GM12878 (cell line): ENCODE measurements around the gene PIWIL1. TPM values are rescaled to one million over a fixed set of nuclear protein-coding genes. Genes with fewer than 3 reads are reported as not detected.

Experiments used
- ATAC-seq: fragments of 200-7000 bp; cut with Tn5 transposase; 3 replicates; pipeline ENCODE4 v1.9.1; 2020; ENCODE audit warnings: mild to moderate bottlenecking, moderate library complexity
- BruUV-seq: library from RNA; stranded (reverse); fragments of 400-500 nt; replicated peaks from 2 replicates; lab custom pipeline; 2021; lab: Mats Ljungman, UMichigan
- CTCF ChIA-PET: fragments of 300-600 bp; sonication (Branson Sonifier 250); formaldehyde crosslinking; extraction: SDS; loops from one replicate; lab custom pipeline; 2021; ENCODE audit warnings: inconsistent platforms; lab: Yijun Ruan, JAX
- POLR2A ChIA-PET: fragments of 350-600 bp; formaldehyde crosslinking; extraction: SDS; loops from one replicate; lab custom pipeline; 2021; ENCODE audit warnings: inconsistent platforms; lab: Charles Lee
- RAD21 ChIA-PET: fragments of 300-600 bp; sonication (Branson Sonifier 250); formaldehyde crosslinking; loops from one replicate; lab custom pipeline; 2023; ENCODE audit warnings: antibody characterized with exemption; ENCODE audit not compliant: unreplicated experiment; lab: Charles Lee
- SMC1A ChIA-PET: fragments of 300-600 bp; sonication (Branson Sonifier 250); formaldehyde crosslinking; loops from one replicate; lab custom pipeline; 2023; ENCODE audit not compliant: unreplicated experiment, uncharacterized antibody; lab: Charles Lee
- DNase-seq: peaks from one replicate; pipeline ENCODE4 v3.0.0-alpha.2; 2011; ENCODE audit warnings: low read depth, low spot score
- FAIRE-seq: peaks from 3 replicates; lab custom pipeline; 2011; peaks lifted over from hg19 to GRCh38; lab: Jason Lieb, UNC
- H2AFZ ChIP-seq: 2 replicates; pipeline ENCODE4 v1.6.0; 2011; ENCODE audit warnings: low read depth, low read length, control low read depth; ENCODE audit not compliant: control insufficient read depth
- H3K27ac ChIP-seq: 2 replicates; pipeline ENCODE4 v1.5.1; 2011; ENCODE audit warnings: control low read depth; ENCODE audit not compliant: control insufficient read depth, insufficient read depth
- H3K27me3 ChIP-seq, 2 experiments: replicated peaks in 1 of 2; 2 replicates each; pipeline versions ENCODE4 v1.6.0 to v1.6.1; 2011; ENCODE audit warnings: low read length in 1 of 2; ENCODE audit not compliant: control insufficient read depth in 2 of 2, insufficient read depth in 2 of 2
- H3K36me3 ChIP-seq, 2 experiments: 2 replicates each; pipeline ENCODE4 v1.5.1; 2011; ENCODE audit warnings: low read length in 1 of 2; ENCODE audit not compliant: control insufficient read depth in 2 of 2, insufficient read depth in 2 of 2
- H3K4me1 ChIP-seq: 2 replicates; pipeline ENCODE4 v1.6.1; 2011; ENCODE audit warnings: mild to moderate bottlenecking, low read length, moderate library complexity, mixed read lengths; ENCODE audit not compliant: control insufficient read depth, insufficient read depth
- H3K4me2 ChIP-seq: 2 replicates; pipeline ENCODE4 v1.6.0; 2011; ENCODE audit warnings: control low read depth; ENCODE audit not compliant: control insufficient read depth, insufficient read depth
- H3K4me3 ChIP-seq: fragments of 200-600 bp; sonication (generic); 2 replicates; pipeline ENCODE4 v1.5.1; 2016
- H3K79me2 ChIP-seq: 2 replicates; pipeline ENCODE4 v1.6.0; 2011; ENCODE audit warnings: low read length; ENCODE audit not compliant: control insufficient read depth, insufficient read depth
- H3K9ac ChIP-seq: 2 replicates; pipeline ENCODE4 v1.8.0; 2011; ENCODE audit warnings: low read length, control low read depth, mixed read lengths; ENCODE audit not compliant: control insufficient read depth, insufficient read depth
- H3K9me3 ChIP-seq: replicated peaks from 3 replicates; pipeline ENCODE4 v1.5.1; 2011; ENCODE audit warnings: mild to moderate bottlenecking, low read length; ENCODE audit not compliant: control insufficient read depth, insufficient read depth
- H4K20me1 ChIP-seq: 2 replicates; pipeline ENCODE4 v1.6.0; 2011; ENCODE audit not compliant: control insufficient read depth, insufficient read depth
- FOXK2 ChIP-seq: fragments of 450-650 bp; IDR thresholded peaks from 2 replicates; pipeline ENCODE4 v1.6.1; 2017; ENCODE audit warnings: mild to moderate bottlenecking, moderate library complexity
- GATAD2B ChIP-seq: fragments of 450-650 bp; conservative IDR thresholded peaks from 2 replicates; pipeline ENCODE4 v1.6.1; 2017; ENCODE audit warnings: low read depth, mild to moderate bottlenecking, moderate library complexity
- MYB ChIP-seq: fragments of 150-350 bp; IDR thresholded peaks from 2 replicates; pipeline ENCODE4 v1.6.1; 2014; ENCODE audit warnings: mild to moderate bottlenecking, low read depth, low read length, borderline replicate concordance
- PML ChIP-seq: IDR thresholded peaks from 2 replicates; pipeline ENCODE4 v1.6.1; 2012; ENCODE audit warnings: low read length, inconsistent platforms
- SP1 ChIP-seq: IDR thresholded peaks from one replicate; pipeline ENCODE4 v1.6.1; 2011; ENCODE audit warnings: low read depth, low read length
- SREBF1 ChIP-seq: IDR thresholded peaks from 2 replicates; pipeline ENCODE4 v1.6.1; 2012; ENCODE audit warnings: mild to moderate bottlenecking, low read length
- TCF7 ChIP-seq: IDR thresholded peaks from 2 replicates; pipeline ENCODE4 v1.6.1; 2014; ENCODE audit warnings: antibody characterized with exemption, borderline replicate concordance
- ZBED1 ChIP-seq: IDR thresholded peaks from 2 replicates; pipeline ENCODE4 v1.6.1; 2016; ENCODE audit warnings: borderline replicate concordance
- ZNF274 ChIP-seq: IDR thresholded peaks from one replicate; pipeline ENCODE4 v1.8.0; 2011; ENCODE audit not compliant: insufficient read length, insufficient read depth
- ZNF622 ChIP-seq: fragments of 450-650 bp; IDR thresholded peaks from 2 replicates; pipeline ENCODE4 v1.6.1; 2017; ENCODE audit warnings: mild to moderate bottlenecking, inconsistent platforms
- WGBS: methylation state at CpG from one replicate; pipeline ENCODE4 v1.1.6; 2016; ENCODE audit warnings: low lambda C conversion rate; ENCODE audit not compliant: insufficient replicate concordance, insufficient coverage; ENCODE audit errors: missing lambda C conversion rate; 5-methylcytosine and 5-hydroxymethylcytosine counted together
- in situ Hi-C: fragments of 300-500 bp; cut with MboI; formaldehyde crosslinking; loops from 9 replicates; pipeline ENCODE4 v1.14.3; 2018; ENCODE audit warnings: mixed read lengths
- intact Hi-C: fragments of 100-400 bp; cut with micrococcal nuclease; formaldehyde crosslinking; loops from one replicate; pipeline ENCODE4 v1.14.2; 2022; ENCODE audit not compliant: unreplicated experiment
- polyA plus RNA-seq, 11 experiments: library from polyadenylated mRNA; depleted of rRNA in 4 of 11; unstranded in 6 of 11; stranded (reverse) in 5 of 11; fragments of >200 nt; fragmentation: Nextera tagmentation in 4 of 11; fragmentation: Illumina TruSeq in 1 of 11; extraction: Ambion mirVana in 4 of 11; extraction: Trizol in 1 of 11; gene quantifications; 1 replicate in 1 of 11; 2 replicates in 10 of 11; pipeline versions ENCODE4 v1.2.1 to v1.2.3, GENCODE V29; 2011 to 2016; ENCODE audit warnings: inconsistent platforms in 2 of 11, missing spikeins in 2 of 11, low read depth in 1 of 11
- total RNA-seq, 4 experiments: library from RNA; depleted of rRNA in 3 of 4; stranded (reverse); fragments of >200 nt in 3 of 4; fragmentation: Illumina TruSeq in 1 of 4; extraction: Trizol in 1 of 4; gene quantifications; 2 replicates each; pipeline versions ENCODE4 v1.2.1 to v1.2.3, GENCODE V29; 2013 to 2021
- TF ChIP-seq, protein P1 (sequence below): fragments of 450-650 bp; IDR thresholded peaks from 2 replicates; pipeline ENCODE4 v1.6.1; 2017; ENCODE audit warnings: low read depth, mild to moderate bottlenecking, moderate library complexity
- TF ChIP-seq, protein P2 (sequence below): fragments of 450-650 bp; conservative IDR thresholded peaks from 2 replicates; pipeline ENCODE4 v1.6.1; 2017; ENCODE audit warnings: mild to moderate bottlenecking, moderate library complexity
- TF ChIP-seq, protein P3 (sequence below): IDR thresholded peaks from 2 replicates; pipeline ENCODE4 v1.6.1; 2012; ENCODE audit warnings: mild to moderate bottlenecking, low read depth, low read length

The PIWIL1 gene
- total and polyA plus RNA-seq, 10 of the 15 experiments (the other 5 are each of a cell fraction or from before 2014, with no cell fraction given) = not detected

DNA sequence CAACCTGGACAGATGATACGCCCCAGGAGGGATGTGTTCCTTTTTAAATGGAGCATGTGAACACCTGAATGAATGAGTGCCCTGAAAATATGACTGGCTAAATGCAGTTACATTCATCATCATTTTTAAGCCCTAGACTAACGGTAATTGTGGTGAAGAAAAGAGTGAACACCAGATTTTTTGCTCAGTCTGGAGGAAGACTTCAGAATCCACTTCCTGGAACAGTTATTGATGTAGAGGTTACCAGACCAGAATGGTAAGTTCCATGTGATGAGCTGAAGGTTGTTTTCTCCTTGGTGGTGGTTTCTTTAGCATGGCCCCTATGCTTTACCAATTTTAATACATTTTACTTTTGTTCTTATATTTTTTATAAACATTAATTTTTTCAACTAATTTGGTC is 29.3 kb downstream of the PIWIL1 start:
- Histone ChIP-seq H3K4me2 (no peak overlapping the region), H3K36me3 (no peaks in the 10 kb centered on the region), H4K20me1 (no peaks in the 10 kb centered on the region), H3K4me3 (no peak overlapping the region), H3K27ac (no peak overlapping the region), H3K4me1 (no peaks in the 10 kb centered on the region), H2AFZ (no peak overlapping the region), H3K9me3 (no peaks in the 10 kb centered on the region; the same call in 2 of the 3 replicates), H3K9ac (no peak overlapping the region), H3K27me3 (no peaks in the 10 kb centered on the region), H3K79me2 (no peaks in the 10 kb centered on the region)
- DNase-seq (no peak), ATAC-seq (no peak), FAIRE-seq (no peak)
- SMC1A ChIA-PET = no interaction called here
- WGBS = 27% methylated on average over 2 of the region's 2 CpGs
- intact Hi-C loops = no loop called here
- TF ChIP-seq ZNF622 = no peak
- TF ChIP-seq GATAD2B = no peak
- TF ChIP-seq SP1 = no peak
- TF ChIP-seq TCF7 = no peak
- TF ChIP-seq MYB = no peak
- TF ChIP-seq SREBF1 = no peak
- TF ChIP-seq, protein P1, sequence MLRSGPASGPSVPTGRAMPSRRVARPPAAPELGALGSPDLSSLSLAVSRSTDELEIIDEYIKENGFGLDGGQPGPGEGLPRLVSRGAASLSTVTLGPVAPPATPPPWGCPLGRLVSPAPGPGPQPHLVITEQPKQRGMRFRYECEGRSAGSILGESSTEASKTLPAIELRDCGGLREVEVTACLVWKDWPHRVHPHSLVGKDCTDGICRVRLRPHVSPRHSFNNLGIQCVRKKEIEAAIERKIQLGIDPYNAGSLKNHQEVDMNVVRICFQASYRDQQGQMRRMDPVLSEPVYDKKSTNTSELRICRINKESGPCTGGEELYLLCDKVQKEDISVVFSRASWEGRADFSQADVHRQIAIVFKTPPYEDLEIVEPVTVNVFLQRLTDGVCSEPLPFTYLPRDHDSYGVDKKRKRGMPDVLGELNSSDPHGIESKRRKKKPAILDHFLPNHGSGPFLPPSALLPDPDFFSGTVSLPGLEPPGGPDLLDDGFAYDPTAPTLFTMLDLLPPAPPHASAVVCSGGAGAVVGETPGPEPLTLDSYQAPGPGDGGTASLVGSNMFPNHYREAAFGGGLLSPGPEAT = no peak
- TF ChIP-seq ZNF274 = no peak
- TF ChIP-seq FOXK2 = no peak
- no peak for TF ChIP-seq ZBED1
- TF ChIP-seq, protein P2, sequence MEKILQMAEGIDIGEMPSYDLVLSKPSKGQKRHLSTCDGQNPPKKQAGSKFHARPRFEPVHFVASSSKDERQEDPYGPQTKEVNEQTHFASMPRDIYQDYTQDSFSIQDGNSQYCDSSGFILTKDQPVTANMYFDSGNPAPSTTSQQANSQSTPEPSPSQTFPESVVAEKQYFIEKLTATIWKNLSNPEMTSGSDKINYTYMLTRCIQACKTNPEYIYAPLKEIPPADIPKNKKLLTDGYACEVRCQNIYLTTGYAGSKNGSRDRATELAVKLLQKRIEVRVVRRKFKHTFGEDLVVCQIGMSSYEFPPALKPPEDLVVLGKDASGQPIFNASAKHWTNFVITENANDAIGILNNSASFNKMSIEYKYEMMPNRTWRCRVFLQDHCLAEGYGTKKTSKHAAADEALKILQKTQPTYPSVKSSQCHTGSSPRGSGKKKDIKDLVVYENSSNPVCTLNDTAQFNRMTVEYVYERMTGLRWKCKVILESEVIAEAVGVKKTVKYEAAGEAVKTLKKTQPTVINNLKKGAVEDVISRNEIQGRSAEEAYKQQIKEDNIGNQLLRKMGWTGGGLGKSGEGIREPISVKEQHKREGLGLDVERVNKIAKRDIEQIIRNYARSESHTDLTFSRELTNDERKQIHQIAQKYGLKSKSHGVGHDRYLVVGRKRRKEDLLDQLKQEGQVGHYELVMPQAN = no peak
- TF ChIP-seq, protein P3, sequence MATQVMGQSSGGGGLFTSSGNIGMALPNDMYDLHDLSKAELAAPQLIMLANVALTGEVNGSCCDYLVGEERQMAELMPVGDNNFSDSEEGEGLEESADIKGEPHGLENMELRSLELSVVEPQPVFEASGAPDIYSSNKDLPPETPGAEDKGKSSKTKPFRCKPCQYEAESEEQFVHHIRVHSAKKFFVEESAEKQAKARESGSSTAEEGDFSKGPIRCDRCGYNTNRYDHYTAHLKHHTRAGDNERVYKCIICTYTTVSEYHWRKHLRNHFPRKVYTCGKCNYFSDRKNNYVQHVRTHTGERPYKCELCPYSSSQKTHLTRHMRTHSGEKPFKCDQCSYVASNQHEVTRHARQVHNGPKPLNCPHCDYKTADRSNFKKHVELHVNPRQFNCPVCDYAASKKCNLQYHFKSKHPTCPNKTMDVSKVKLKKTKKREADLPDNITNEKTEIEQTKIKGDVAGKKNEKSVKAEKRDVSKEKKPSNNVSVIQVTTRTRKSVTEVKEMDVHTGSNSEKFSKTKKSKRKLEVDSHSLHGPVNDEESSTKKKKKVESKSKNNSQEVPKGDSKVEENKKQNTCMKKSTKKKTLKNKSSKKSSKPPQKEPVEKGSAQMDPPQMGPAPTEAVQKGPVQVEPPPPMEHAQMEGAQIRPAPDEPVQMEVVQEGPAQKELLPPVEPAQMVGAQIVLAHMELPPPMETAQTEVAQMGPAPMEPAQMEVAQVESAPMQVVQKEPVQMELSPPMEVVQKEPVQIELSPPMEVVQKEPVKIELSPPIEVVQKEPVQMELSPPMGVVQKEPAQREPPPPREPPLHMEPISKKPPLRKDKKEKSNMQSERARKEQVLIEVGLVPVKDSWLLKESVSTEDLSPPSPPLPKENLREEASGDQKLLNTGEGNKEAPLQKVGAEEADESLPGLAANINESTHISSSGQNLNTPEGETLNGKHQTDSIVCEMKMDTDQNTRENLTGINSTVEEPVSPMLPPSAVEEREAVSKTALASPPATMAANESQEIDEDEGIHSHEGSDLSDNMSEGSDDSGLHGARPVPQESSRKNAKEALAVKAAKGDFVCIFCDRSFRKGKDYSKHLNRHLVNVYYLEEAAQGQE = no peak
- TF ChIP-seq PML = no peak
- POLR2A ChIA-PET = no interaction called here
- BruUV-seq = no TSS peak
- RAD21 ChIA-PET = no interaction called here
- CTCF ChIA-PET = no interaction called here
- in situ Hi-C loops = no loop called here
